22Rv1 (cell line): ENCODE measurements around the gene NELFB.

Source experiments
- CTCF ChIP-seq: fragments of 450-650 bp; IDR thresholded peaks from 2 replicates; pipeline ENCODE4 v1.5.1; 2017; ENCODE audit warnings: mild to moderate bottlenecking
- ZFX ChIP-seq: fragments of 450-650 bp; IDR thresholded peaks from 2 replicates; pipeline ENCODE4 v1.6.1; 2017; ENCODE audit warnings: antibody characterized with exemption, borderline replicate concordance

- TF ChIP-seq CTCF (no peak), ZFX (no peak)
These were observed 18.6 kb downstream of the NELFB start for GRCh38 chr9:137273611-137274320.
